WI38 (cell line): Measurements from ENCODE around the gene RAB3D.
A peak's percentile ranks its signal among the peaks of the same experiment; 100 is the strongest.
"Not testable (repeated sequence)": the region's sequence is repeated elsewhere in the genome, so short reads cannot be mapped to it uniquely, and the experiment has no call there.

Experiments
- H3K4me3 ChIP-seq: 2 replicates; pipeline ENCODE4 v1.5.1; 2011; ENCODE audit warnings: low read depth, mild to moderate bottlenecking, control low read depth, low read length
- CTCF ChIP-seq: IDR thresholded peaks from 2 replicates; pipeline ENCODE4 v1.5.1; 2012; ENCODE audit warnings: low read depth, mild to moderate bottlenecking, control low read depth, low read length

RAB3D gene

GRCh38 chr19:11379857-11380350 lies 40.4 kb upstream of the RAB3D start:
- H3K4me3 ChIP-seq: peak overlapping the region; percentile 75; the same call in 1 of the 2 replicates
- no peak for TF ChIP-seq CTCF

GRCh38 chr19:11379269-11379845 lies 39.9 kb upstream of the RAB3D start:
- not testable (repeated sequence) for H3K4me3 ChIP-seq

GRCh38 chr19:11378319-11379189 lies 39.1 kb upstream of the RAB3D start:
- peak; percentile 29 for TF ChIP-seq CTCF
- H3K4me3 ChIP-seq: no peak overlapping the region

- H3K4me3 ChIP-seq: no peak overlapping the region
- no peak for TF ChIP-seq CTCF
Observed at GRCh38 chr19:11377756-11378155, 38.3 kb upstream of the RAB3D start.

- TF ChIP-seq CTCF: no peak
- no peak overlapping the region for H3K4me3 ChIP-seq
Observed at GRCh38 chr19:11377237-11377636, 37.8 kb upstream of the RAB3D start.

- no peak for TF ChIP-seq CTCF
- H3K4me3 ChIP-seq: peak overlapping the region; percentile 34
Observed at GRCh38 chr19:11375143-11375948, 35.9 kb upstream of the RAB3D start.

- peak within 1 kb of the TSS; percentile 76 for H3K4me3 ChIP-seq
- TF ChIP-seq CTCF: no peak
Observed at GRCh38 chr19:11374433-11375142, 35.1 kb upstream of the RAB3D start, which contains the start of gene SWSAP1. SWSAP1 (plus strand) TSS chr19:11374666; CDS start chr19:11374681, 15 bp downstream.
